Endodermal cell (in vitro differentiated cells): Measurements from ENCODE around the gene ITGA2. TPM values are rescaled to one million over a fixed set of nuclear protein-coding genes. Genes with fewer than 3 reads are reported as not detected.

ENCODE experiments used
- DNase-seq: peaks from one replicate; pipeline ENCODE4 v3.0.0-alpha.2; 2017
- H3K27ac ChIP-seq: 2 replicates; pipeline ENCODE4 v1.5.1; 2013; ENCODE audit warnings: mild to moderate bottlenecking, low read depth, low read length, moderate library complexity
- H3K27me3 ChIP-seq: 2 replicates; pipeline ENCODE4 v1.6.1; 2013; ENCODE audit warnings: mild to moderate bottlenecking, low read length, moderate library complexity; ENCODE audit not compliant: insufficient read depth, control insufficient read depth, poor library complexity, severe bottlenecking
- H3K36me3 ChIP-seq: 2 replicates; pipeline ENCODE4 v1.7.0; 2013; ENCODE audit warnings: mild to moderate bottlenecking, low read length, moderate library complexity; ENCODE audit not compliant: control insufficient read depth, insufficient read depth
- H3K4me1 ChIP-seq: one replicate; pipeline ENCODE4 v1.7.0; 2013; ENCODE audit warnings: low read length; ENCODE audit not compliant: control insufficient read depth, insufficient read depth
- H3K4me3 ChIP-seq: 2 replicates; pipeline ENCODE4 v1.5.1; 2013; ENCODE audit warnings: mild to moderate bottlenecking, low read length, moderate library complexity
- H3K9ac ChIP-seq: 2 replicates; pipeline ENCODE4 v1.6.1; 2013; ENCODE audit warnings: mild to moderate bottlenecking, low read length, moderate library complexity; ENCODE audit not compliant: poor library complexity, severe bottlenecking; ENCODE audit errors: extremely low read depth
- H3K9me3 ChIP-seq: 2 replicates; pipeline ENCODE4 v1.6.1; 2013; ENCODE audit warnings: mild to moderate bottlenecking, low read length, moderate library complexity; ENCODE audit not compliant: control insufficient read depth
- H3K27ac Mint-ChIP-seq: 2 replicates; pipeline ENCODE4 v1.8.0; 2020; ENCODE audit warnings: mixed read lengths
- H3K27me3 Mint-ChIP-seq: 2 replicates; pipeline ENCODE4 v1.8.0; 2021; ENCODE audit warnings: mild to moderate bottlenecking, mixed read lengths; ENCODE audit not compliant: insufficient read depth
- H3K36me3 Mint-ChIP-seq: 2 replicates; pipeline ENCODE4 v1.8.0; 2020; ENCODE audit warnings: low read depth, mixed read lengths
- H3K4me1 Mint-ChIP-seq: 2 replicates; pipeline ENCODE4 v1.8.0; 2020; ENCODE audit warnings: mixed read lengths
- H3K4me3 Mint-ChIP-seq: 2 replicates; pipeline ENCODE4 v1.8.0; 2020; ENCODE audit warnings: mild to moderate bottlenecking, moderate library complexity, mixed read lengths
- H3K9me3 Mint-ChIP-seq: 2 replicates; pipeline ENCODE4 v1.8.0; 2020; ENCODE audit warnings: mild to moderate bottlenecking, mixed read lengths
- WGBS, 2 experiments: methylation state at CpG; one replicate each; pipeline versions ENCODE4 v1.1.5 to v1.1.7; 2013; ENCODE audit warnings: missing lambda C conversion rate in 2 of 2, mixed read lengths in 1 of 2; ENCODE audit not compliant: insufficient coverage in 1 of 2, insufficient read length in 1 of 2; 5-methylcytosine and 5-hydroxymethylcytosine counted together
- total RNA-seq, 2 donors: library from RNA; stranded (reverse); fragmentation: NEBNext Ultra II Directional in 1 of 2; extraction: Animal tissue kit (Norgen Biotek cat#: 25700) in 1 of 2; gene quantifications; 2 replicates in 1 of 2; 3 replicates in 1 of 2; pipeline ENCODE4 v1.2.1, GENCODE V29; 2021
- TF ChIP-seq, protein P1 (sequence below): fragments of 200-600 bp; sonication (generic); conservative IDR thresholded peaks from 2 replicates; pipeline ENCODE4 v1.5.0; 2021; ENCODE audit warnings: antibody characterized with exemption, mild to moderate bottlenecking

ITGA2 gene
- total RNA-seq, 2 donors from 2014 or later: 1.3 to 4.0 TPM

DNA sequence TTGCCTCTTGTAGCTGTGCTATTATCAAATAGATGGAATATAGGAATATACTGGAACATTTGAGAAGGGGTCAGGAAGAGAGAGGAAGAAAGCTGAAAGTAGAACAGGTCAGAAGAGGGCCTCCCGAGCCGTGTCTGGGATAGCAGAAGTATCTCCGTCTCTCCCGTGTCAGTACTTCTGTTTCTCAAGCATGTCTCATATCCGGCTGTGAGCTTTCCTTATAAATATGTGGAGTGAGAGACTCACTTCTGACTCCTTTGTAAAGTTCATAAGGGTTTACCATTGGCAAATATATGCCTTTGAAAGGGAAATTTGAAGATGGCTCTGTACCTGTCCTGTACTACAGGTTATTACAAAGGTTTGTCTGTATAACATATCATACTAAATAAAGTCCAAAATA, 70.1 kb downstream of the ITGA2 start:
- TF ChIP-seq, protein P1, sequence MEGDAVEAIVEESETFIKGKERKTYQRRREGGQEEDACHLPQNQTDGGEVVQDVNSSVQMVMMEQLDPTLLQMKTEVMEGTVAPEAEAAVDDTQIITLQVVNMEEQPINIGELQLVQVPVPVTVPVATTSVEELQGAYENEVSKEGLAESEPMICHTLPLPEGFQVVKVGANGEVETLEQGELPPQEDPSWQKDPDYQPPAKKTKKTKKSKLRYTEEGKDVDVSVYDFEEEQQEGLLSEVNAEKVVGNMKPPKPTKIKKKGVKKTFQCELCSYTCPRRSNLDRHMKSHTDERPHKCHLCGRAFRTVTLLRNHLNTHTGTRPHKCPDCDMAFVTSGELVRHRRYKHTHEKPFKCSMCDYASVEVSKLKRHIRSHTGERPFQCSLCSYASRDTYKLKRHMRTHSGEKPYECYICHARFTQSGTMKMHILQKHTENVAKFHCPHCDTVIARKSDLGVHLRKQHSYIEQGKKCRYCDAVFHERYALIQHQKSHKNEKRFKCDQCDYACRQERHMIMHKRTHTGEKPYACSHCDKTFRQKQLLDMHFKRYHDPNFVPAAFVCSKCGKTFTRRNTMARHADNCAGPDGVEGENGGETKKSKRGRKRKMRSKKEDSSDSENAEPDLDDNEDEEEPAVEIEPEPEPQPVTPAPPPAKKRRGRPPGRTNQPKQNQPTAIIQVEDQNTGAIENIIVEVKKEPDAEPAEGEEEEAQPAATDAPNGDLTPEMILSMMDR: no peak
- H3K9me3 Mint-ChIP-seq: no peaks in the 10 kb centered on the region
- DNase-seq: no peak
- H3K27ac Mint-ChIP-seq: no peak overlapping the region
- WGBS, 2 experiments: 95 to 100% methylated on average over 3 to 5 of the region's 5 CpGs
- Histone ChIP-seq H3K9me3 (no peaks in the 10 kb centered on the region), H3K4me1 (no peaks in the 10 kb centered on the region), H3K36me3 (no peaks in the 10 kb centered on the region), H3K9ac (no peak overlapping the region), H3K27me3 (no peaks in the 10 kb centered on the region), H3K27ac (no peak overlapping the region), H3K4me3 (no peak overlapping the region)
- H3K4me3 Mint-ChIP-seq: no peak overlapping the region
- no peaks in the 10 kb centered on the region for H3K27me3 Mint-ChIP-seq
- peaks cover 1% of the 10 kb centered on the region for H3K4me1 Mint-ChIP-seq
- H3K36me3 Mint-ChIP-seq: no peaks in the 10 kb centered on the region

DNA sequence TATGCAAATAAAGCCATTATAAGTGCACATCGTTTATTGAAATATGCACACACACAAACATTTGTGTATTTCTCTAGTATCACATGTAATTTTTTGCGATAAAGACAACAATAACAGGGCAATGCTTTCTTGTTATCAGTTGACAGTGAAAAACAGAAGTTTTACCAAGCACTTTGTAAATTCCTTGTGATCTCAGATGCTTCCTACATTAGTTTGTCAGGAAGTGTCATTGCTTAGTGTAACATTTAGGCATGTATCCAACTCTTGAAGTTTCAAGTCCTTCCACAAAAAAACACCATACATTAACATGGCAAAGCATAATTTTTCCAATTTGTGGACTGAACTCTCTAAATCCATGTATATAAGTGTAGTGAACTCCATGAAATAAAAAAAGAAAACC, 74.0 kb downstream of the ITGA2 start:
- no peaks in the 10 kb centered on the region for H3K36me3 Mint-ChIP-seq
- no peaks in the 10 kb centered on the region for H3K4me1 ChIP-seq
- H3K4me1 Mint-ChIP-seq: peaks cover 1% of the 10 kb centered on the region
- H3K4me3 Mint-ChIP-seq: no peak overlapping the region
- no peak for DNase-seq
- H3K27ac ChIP-seq: no peak overlapping the region
- no peak overlapping the region for H3K4me3 ChIP-seq
- no peaks in the 10 kb centered on the region for H3K27me3 ChIP-seq
- no peaks in the 10 kb centered on the region for H3K36me3 ChIP-seq
- no peaks in the 10 kb centered on the region for H3K9me3 ChIP-seq
- no peak overlapping the region for H3K9ac ChIP-seq
- H3K9me3 Mint-ChIP-seq: no peaks in the 10 kb centered on the region
- TF ChIP-seq, protein P1: no peak
- WGBS, 2 experiments: 93 to 94% methylated on average over 2 of the region's 2 CpGs
- H3K27ac Mint-ChIP-seq: no peak overlapping the region
- no peaks in the 10 kb centered on the region for H3K27me3 Mint-ChIP-seq

DNA sequence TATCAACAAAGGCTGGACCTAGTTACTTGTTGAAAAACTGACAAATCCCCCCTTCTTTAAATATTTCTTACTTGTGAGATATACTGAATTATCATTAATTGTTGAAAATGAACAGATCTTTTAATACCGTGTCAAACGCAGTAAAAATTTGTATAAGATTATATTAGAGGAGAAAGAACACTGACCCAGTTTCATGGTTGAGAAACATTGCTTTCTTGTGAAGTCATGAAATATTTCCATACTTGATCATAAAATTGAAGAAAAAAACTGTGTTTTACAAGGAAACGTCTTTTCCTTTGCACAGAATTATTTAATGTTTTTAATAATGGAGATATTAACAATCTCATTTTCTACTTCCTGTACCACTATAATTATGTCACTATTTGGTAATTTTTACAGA, 74.6 kb downstream of the ITGA2 start:
- DNase-seq: no peak
- H3K4me3 Mint-ChIP-seq: no peak overlapping the region
- H3K4me1 ChIP-seq: no peaks in the 10 kb centered on the region
- TF ChIP-seq, protein P1: no peak
- H3K9ac ChIP-seq: no peak overlapping the region
- no peak overlapping the region for H3K27ac Mint-ChIP-seq
- no peaks in the 10 kb centered on the region for H3K36me3 Mint-ChIP-seq
- H3K27me3 Mint-ChIP-seq: no peaks in the 10 kb centered on the region
- H3K4me1 Mint-ChIP-seq: no peaks in the 10 kb centered on the region
- no peaks in the 10 kb centered on the region for H3K9me3 Mint-ChIP-seq
- H3K4me3 ChIP-seq: no peak overlapping the region
- no peak overlapping the region for H3K27ac ChIP-seq
- H3K9me3 ChIP-seq: no peaks in the 10 kb centered on the region
- WGBS, 2 experiments: 93 to 100% methylated on average over 2 of the region's 3 CpGs
- no peaks in the 10 kb centered on the region for H3K36me3 ChIP-seq
- no peaks in the 10 kb centered on the region for H3K27me3 ChIP-seq
